ENCODE measurements around the gene PCSK5. TPM values are rescaled to one million over a fixed set of nuclear protein-coding genes. Genes with fewer than 3 reads are reported as not detected.

The PCSK5 gene
- polyA plus RNA-seq, 1 experiment = 1.6 TPM

DNA sequence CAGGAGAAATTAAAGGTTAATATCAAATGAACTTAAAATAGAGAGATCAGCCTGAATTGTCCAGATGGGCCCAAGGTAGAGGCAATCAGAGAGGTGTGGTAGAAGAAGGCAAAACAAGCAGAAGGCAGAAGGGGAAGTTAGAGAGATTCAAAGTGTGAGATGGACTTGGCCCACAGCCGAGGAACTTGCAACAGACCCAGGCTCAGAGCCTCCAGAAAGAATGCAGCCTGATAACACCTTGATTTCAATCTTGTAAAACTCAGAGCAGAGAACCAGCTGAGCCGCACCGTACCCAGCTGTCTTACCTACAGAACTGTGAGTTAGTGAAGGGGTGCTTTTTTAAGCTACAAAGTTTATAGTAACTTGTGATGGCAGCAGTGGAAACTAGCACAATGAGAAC, 312.9 kb downstream of the PCSK5 start:
- no peak for TF ChIP-seq CTCF (IDR thresholded peaks at IDR 0.05; ENCODE audit: low read depth, low read length)
- H3K9me3 ChIP-seq (ENCODE audit: control insufficient read depth, insufficient read depth, low read length) = no peaks in the 10 kb centered on the region
- CTCF ChIA-PET = no interaction called here
- POLR2A ChIA-PET = no interaction called here
- H3K27ac ChIP-seq (ENCODE audit: low read depth, low read length) = no peak overlapping the region
- H3K27me3 ChIP-seq (ENCODE audit: control insufficient read depth, insufficient read depth, low read length) = peaks cover 3% of the 10 kb centered on the region
- H3K4me3 ChIP-seq (ENCODE audit: low read depth, low read length) = no peak overlapping the region
- DNase-seq (ENCODE audit: low read depth, low spot score) = no peak

DNA sequence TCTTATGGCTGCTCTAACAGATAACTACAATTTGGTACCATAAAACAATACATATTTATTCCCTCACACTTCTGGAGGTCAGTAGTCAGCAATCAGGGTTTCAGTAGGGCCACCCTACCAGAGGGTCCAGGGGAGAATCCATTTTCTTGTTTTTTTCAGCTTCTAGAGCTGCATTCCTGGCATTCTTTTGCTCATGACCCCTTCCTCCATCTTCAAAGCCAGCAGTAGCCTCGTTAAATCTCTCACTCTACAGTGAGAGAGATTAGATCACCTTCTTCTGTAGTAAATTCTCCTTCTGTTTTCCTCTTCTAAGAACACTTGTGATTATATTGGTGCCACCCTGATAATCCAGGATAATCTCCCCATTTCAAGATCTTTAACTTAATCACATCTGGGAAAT, 316.3 kb downstream of the PCSK5 start:
- H3K9me3 ChIP-seq (ENCODE audit: control insufficient read depth, insufficient read depth, low read length) = no peaks in the 10 kb centered on the region
- peaks cover 3% of the 10 kb centered on the region for H3K27me3 ChIP-seq (ENCODE audit: control insufficient read depth, insufficient read depth, low read length)
- ChIA-PET CTCF (interaction anchor here (2.0 kb wide), 1 partner anchor 9 kb away, joined by 4 read pairs; no protein-coding TSS in a partner anchor), POLR2A (no interaction called here)
- no peak for TF ChIP-seq CTCF (IDR thresholded peaks at IDR 0.05; ENCODE audit: low read depth, low read length)
- H3K27ac ChIP-seq (ENCODE audit: low read depth, low read length) = no peak overlapping the region
- no peak for DNase-seq (ENCODE audit: low read depth, low spot score)
- no peak overlapping the region for H3K4me3 ChIP-seq (ENCODE audit: low read depth, low read length)

- no peaks in the 10 kb centered on the region for H3K27me3 ChIP-seq (ENCODE audit: control insufficient read depth, insufficient read depth, low read length)
- CTCF ChIA-PET = interaction anchor here (1.2 kb wide), 1 partner anchor 88 kb away, joined by 3 read pairs; no protein-coding TSS in a partner anchor
- H3K9me3 ChIP-seq (ENCODE audit: control insufficient read depth, insufficient read depth, low read length) = no peaks in the 10 kb centered on the region
- no peak overlapping the region for H3K27ac ChIP-seq (ENCODE audit: low read depth, low read length)
- no peak for DNase-seq (ENCODE audit: low read depth, low spot score)
- POLR2A ChIA-PET = interaction anchor here (0.7 kb wide), 1 partner anchor 10 kb away, joined by 3 read pairs; no protein-coding TSS in a partner anchor
- no peak overlapping the region for H3K4me3 ChIP-seq (ENCODE audit: low read depth, low read length)
- TF ChIP-seq CTCF (IDR thresholded peaks at IDR 0.05; ENCODE audit: low read depth, low read length) = no peak
Observed at GRCh38 chr9:76213751-76214150, 323.3 kb downstream of the PCSK5 start.

DNA sequence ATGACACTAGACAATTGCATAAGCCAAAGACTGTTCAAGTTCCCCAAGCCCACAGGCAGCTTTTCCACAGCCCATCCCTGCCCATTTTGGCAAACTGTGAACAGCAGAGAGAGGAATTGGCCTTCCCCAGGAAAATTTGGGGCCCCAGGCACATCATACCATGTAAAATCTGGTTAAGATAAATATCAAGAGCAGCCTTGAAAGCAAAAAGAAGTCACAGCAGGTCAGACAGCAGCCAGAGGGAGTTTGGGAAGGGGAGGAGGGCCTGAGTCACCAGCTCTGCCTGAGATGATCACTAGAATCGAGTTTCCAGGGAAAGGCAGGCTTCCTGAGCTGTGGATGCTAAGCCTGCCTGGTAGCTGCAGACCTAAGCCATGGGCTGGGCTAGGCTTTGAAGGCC, 324.6 kb downstream of the PCSK5 start:
- peak; percentile 66 for DNase-seq (ENCODE audit: low read depth, low spot score)
- TF ChIP-seq CTCF (IDR thresholded peaks at IDR 0.05; ENCODE audit: low read depth, low read length) = peak; percentile 30; the same call in 1 of the 2 replicates
- POLR2A ChIA-PET = interaction anchor here (0.9 to 1.6 kb wide), 3 partner anchors 8 to 41 kb away, joined by 3 to 7 read pairs (median 5); no protein-coding TSS in a partner anchor
- CTCF ChIA-PET = interaction anchor here (0.8 to 1.4 kb wide), 5 partner anchors 9 to 88 kb away, joined by 3 to 4 read pairs (median 4); no protein-coding TSS in a partner anchor
- H3K27ac ChIP-seq (ENCODE audit: low read depth, low read length) = peak overlapping the region; percentile 93
- no peaks in the 10 kb centered on the region for H3K9me3 ChIP-seq (ENCODE audit: control insufficient read depth, insufficient read depth, low read length)
- no peak overlapping the region for H3K4me3 ChIP-seq (ENCODE audit: low read depth, low read length)
- H3K27me3 ChIP-seq (ENCODE audit: control insufficient read depth, insufficient read depth, low read length) = no peaks in the 10 kb centered on the region

- peak; percentile 85 for DNase-seq (ENCODE audit: low read depth, low spot score)
- no peaks in the 10 kb centered on the region for H3K27me3 ChIP-seq (ENCODE audit: control insufficient read depth, insufficient read depth, low read length)
- no peak overlapping the region for H3K4me3 ChIP-seq (ENCODE audit: low read depth, low read length)
- ChIA-PET CTCF (interaction anchor here (0.9 to 1.4 kb wide), 3 partner anchors 10 to 73 kb away, joined by 3 to 4 read pairs (median 3); no protein-coding TSS in a partner anchor), POLR2A (interaction anchor here (0.7 to 1.5 kb wide), 3 partner anchors 36 to 55 kb away, joined by 5 to 13 read pairs (median 6); no protein-coding TSS in a partner anchor)
- peak overlapping the region; percentile 93 for H3K27ac ChIP-seq (ENCODE audit: low read depth, low read length)
- TF ChIP-seq CTCF (IDR thresholded peaks at IDR 0.05; ENCODE audit: low read depth, low read length) = no peak
- no peaks in the 10 kb centered on the region for H3K9me3 ChIP-seq (ENCODE audit: control insufficient read depth, insufficient read depth, low read length)
Observed at GRCh38 chr9:76216161-76216649, 325.7 kb downstream of the PCSK5 start.
